ENCODE measurements around the gene ERBB4.

- no peak for TF ChIP-seq CTCF (conservative IDR thresholded peaks at IDR 0.05; ENCODE audit: low read length)
- TF ChIP-seq EZH2phosphoT487 (IDR thresholded peaks at IDR 0.05; ENCODE audit: borderline replicate concordance) = no peak
Measured at GRCh38 chr2:212299333-212299732, 239.3 kb downstream of the ERBB4 start.
